ENCODE data around the gene C16orf74. TPM values are rescaled to one million over a fixed set of nuclear protein-coding genes. Genes with fewer than 3 reads are reported as not detected.

Gene C16orf74
- total RNA-seq, 1 experiment from 2014 or later: 25.9 TPM

DNA sequence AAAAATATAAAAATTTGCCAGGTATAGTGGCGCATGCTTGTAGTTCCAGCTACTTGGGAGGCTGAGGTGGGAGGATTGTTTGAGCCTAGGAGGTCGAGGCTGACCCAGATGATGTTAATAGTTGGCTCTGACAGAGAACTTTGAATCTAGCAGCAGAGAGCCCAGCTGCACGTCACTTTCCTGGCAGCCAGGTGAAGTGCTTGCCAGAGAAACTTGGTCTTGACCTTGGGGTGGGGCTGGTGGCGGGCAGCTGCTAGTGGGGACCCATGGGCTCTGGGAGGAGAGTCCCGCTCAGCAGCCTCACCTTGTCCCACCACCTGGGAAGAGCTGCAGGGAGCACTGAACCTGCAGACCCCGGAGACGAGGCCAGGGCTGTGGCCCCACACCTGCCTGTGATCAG lies 3.1 kb upstream of the C16orf74 start:
- in situ Hi-C loops (cut with HindIII; ENCODE audit: low pct_unique_long_range_greater_than_20kb, low sequenced_read_pairs): no loop called here
- DNase-seq (ENCODE audit: low read depth): no peak

GRCh38 chr16:85753559-85753958 lies 2.7 kb upstream of the C16orf74 start:
- no peak for DNase-seq (ENCODE audit: low read depth)
- in situ Hi-C loops (cut with HindIII; ENCODE audit: low pct_unique_long_range_greater_than_20kb, low sequenced_read_pairs): no loop called here

GRCh38 chr16:85752511-85753420 lies 1.9 kb upstream of the C16orf74 start:
- in situ Hi-C loops (cut with HindIII; ENCODE audit: low pct_unique_long_range_greater_than_20kb, low sequenced_read_pairs): no loop called here
- DNase-seq (ENCODE audit: low read depth): no peak

- no peak for DNase-seq (ENCODE audit: low read depth)
- in situ Hi-C loops (cut with HindIII; ENCODE audit: low pct_unique_long_range_greater_than_20kb, low sequenced_read_pairs): no loop called here
These were observed 1.0 kb upstream of the C16orf74 start for GRCh38 chr16:85751698-85752501.

DNA sequence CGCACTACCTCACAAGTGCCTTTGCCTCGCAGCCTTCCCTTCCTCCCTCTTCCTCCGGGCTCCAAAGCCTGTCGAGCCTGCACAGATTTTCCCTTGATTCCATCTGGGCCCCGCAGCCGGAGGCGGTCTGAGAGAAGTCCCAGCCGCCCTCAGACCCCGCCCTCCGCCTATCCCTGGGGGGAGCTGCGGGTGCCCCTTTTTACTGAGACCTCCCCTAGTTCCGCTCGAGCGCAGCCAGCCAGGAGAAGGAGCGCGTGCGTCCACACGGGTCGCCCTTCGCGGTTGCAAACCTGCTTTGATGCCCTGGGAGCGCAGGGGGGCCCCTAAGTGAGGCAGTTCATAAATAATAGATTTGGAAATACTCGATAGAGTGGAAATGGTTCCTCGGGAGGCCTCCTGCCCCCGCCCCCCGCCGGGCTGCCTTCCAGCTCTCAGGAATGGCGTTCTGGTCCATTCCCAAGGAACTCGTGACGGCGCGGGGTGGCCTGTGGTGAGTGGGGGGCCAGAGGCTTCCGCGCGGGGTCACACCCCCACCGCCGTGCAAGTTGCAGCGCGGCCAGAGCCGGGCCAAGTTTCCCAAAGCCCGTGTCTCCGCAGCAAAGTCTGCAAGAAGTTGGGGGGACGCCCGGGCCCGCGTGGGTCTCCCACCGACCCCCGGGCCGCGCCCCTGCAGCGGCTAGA lies 610 bp downstream of the C16orf74 start:
- no peak for DNase-seq (ENCODE audit: low read depth)
- in situ Hi-C loops (cut with HindIII; ENCODE audit: low pct_unique_long_range_greater_than_20kb, low sequenced_read_pairs): no loop called here

DNA sequence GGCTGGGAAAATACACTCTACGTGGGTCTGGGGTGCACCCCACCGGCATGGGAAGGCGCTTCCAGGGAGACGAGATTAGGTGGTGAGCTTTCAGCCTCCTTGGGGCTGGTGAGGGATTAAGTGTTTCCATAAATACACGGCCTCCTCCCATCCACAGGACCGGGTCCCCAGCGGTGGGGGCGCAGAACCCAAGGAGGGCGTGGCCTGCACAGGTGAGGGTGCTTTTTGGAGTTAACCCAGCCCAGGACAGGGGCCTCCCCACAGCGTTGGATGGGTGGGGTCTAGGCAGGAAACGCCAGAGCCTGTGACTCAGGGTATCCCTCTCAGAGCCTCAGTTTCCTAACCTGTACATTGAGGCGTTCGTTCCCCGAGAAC lies 1.1 kb downstream of the C16orf74 start:
- in situ Hi-C loops (cut with HindIII; ENCODE audit: low pct_unique_long_range_greater_than_20kb, low sequenced_read_pairs): no loop called here
- DNase-seq (ENCODE audit: low read depth): no peak

- in situ Hi-C loops (cut with HindIII; ENCODE audit: low pct_unique_long_range_greater_than_20kb, low sequenced_read_pairs): no loop called here
- peak; percentile 33 for DNase-seq (ENCODE audit: low read depth)
These were observed 4.3 kb downstream of the C16orf74 start for GRCh38 chr16:85746460-85747215.

- in situ Hi-C loops (cut with HindIII; ENCODE audit: low pct_unique_long_range_greater_than_20kb, low sequenced_read_pairs): no loop called here
- DNase-seq (ENCODE audit: low read depth): no peak
These were observed 11.8 kb downstream of the C16orf74 start for GRCh38 chr16:85738923-85739715.

DNA sequence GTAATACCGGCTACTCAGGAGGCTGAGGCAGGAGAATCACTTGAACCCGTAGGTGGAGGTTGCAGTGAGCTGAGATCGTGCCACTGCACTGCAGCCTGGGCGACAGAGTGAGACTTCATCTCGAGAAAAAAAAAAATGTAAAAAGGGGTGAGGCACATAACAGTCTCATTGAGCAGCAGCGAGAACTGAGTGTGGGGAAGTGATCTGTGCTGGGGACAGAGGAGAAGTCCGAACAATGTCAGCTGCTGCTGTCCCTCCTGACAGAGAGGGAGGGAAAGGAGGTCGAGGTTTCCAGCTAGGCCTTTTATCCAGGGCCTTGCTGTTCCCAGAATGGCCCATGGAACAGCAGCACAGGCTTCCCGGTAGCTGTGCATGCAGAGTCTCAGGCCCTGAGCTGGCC lies 14.0 kb downstream of the C16orf74 start:
- in situ Hi-C loops (cut with HindIII; ENCODE audit: low pct_unique_long_range_greater_than_20kb, low sequenced_read_pairs): no loop called here
- no peak for DNase-seq (ENCODE audit: low read depth)

GRCh38 chr16:85735946-85736345 lies 14.9 kb downstream of the C16orf74 start:
- DNase-seq (ENCODE audit: low read depth): no peak
- in situ Hi-C loops (cut with HindIII; ENCODE audit: low pct_unique_long_range_greater_than_20kb, low sequenced_read_pairs): no loop called here

- in situ Hi-C loops (cut with HindIII; ENCODE audit: low pct_unique_long_range_greater_than_20kb, low sequenced_read_pairs): no loop called here
- DNase-seq (ENCODE audit: low read depth): no peak
These were observed 15.7 kb downstream of the C16orf74 start for GRCh38 chr16:85735225-85735635.

DNA sequence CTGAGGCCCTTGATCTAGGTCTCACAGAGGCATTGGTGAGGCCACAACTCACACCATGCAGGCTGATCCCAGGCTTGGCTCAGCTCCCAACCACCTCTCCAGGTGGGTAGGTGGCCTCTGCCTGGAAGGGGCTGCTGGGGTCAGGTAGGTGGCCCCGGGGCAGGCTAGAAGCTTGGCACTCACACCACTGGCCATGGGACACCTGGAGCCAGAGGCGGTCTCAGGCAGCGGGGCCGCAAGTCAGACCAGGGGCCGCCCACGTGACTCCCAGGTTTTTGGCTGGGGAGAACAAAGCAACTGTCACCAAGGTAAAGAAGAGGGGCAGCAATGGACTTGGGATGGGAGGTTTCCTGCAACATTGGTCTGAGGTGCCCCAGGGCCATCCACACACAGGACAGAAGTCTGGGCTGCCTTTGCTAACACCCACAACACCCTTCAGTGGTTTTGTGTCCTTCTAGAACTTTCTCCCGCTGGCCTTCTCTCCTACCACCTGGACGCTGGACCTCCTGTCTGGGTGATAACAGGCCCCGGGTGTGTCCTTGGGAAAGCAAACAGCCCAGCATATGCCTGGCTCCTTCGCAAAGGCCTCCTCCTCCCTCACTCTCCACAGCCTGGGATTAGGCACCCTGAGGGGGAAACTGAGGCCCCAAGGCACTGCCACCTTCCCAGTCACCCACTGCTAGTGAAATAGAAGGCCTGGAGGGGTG lies 16.4 kb downstream of the C16orf74 start:
- in situ Hi-C loops (cut with HindIII; ENCODE audit: low pct_unique_long_range_greater_than_20kb, low sequenced_read_pairs): no loop called here
- DNase-seq (ENCODE audit: low read depth): no peak

DNA sequence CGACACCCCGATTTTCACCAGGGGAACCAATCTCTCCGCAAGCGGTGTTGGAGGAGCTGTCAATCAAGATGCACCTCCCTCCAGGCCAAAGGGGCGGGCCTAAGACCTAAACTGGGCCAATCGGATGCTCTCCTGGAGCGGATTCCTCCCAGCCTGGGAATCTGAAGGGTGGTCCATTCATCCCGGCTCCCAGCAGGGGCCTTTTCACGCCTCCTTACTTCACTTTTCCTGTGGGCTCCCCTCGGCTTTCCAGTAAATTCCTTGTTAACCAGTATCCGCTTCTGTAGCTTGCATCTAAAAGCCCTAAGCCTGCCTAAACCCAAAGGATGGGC lies 17.1 kb downstream of the C16orf74 start:
- in situ Hi-C loops (cut with HindIII; ENCODE audit: low pct_unique_long_range_greater_than_20kb, low sequenced_read_pairs): no loop called here
- no peak for DNase-seq (ENCODE audit: low read depth)

- no peak for DNase-seq (ENCODE audit: low read depth)
- in situ Hi-C loops (cut with HindIII; ENCODE audit: low pct_unique_long_range_greater_than_20kb, low sequenced_read_pairs): no loop called here
These were observed 17.6 kb downstream of the C16orf74 start for GRCh38 chr16:85733155-85733838.

DNA sequence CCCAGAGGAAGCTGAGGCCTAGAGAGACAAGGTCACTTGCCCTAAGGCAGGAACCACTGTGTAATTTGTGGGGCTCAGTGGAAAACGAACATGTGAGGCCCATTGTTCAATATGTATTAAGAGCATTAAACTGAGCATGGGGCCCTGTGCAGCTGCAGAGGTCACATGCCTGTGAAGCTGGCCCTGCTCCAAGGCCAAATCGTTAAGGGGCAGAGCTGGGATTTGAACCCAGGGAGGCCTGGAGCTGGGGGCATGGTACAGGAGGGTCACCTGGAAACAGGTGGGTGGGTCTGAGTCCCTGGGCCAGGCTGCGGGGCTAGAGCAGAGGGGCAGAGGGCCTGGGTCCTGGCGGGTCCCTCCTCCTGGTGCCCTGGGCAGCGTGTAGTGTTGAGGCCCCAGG lies 19.7 kb downstream of the C16orf74 start:
- DNase-seq (ENCODE audit: low read depth): no peak
- in situ Hi-C loops (cut with HindIII; ENCODE audit: low pct_unique_long_range_greater_than_20kb, low sequenced_read_pairs): no loop called here

GRCh38 chr16:85730186-85730465 lies 20.8 kb downstream of the C16orf74 start:
- DNase-seq (ENCODE audit: low read depth): no peak

More at GRCh38 chr16:85730186-85730465, 20.8 kb downstream of the C16orf74 start:
- in situ Hi-C loops (cut with HindIII; ENCODE audit: low pct_unique_long_range_greater_than_20kb, low sequenced_read_pairs): no loop called here

All from Caki2 (cell line).